Activated T-cell treated with anti-CD3 and anti-CD28 coated beads, Interleukin-2, amount 50 U/mL, for 24 hours (primary cell): ENCODE results near the gene PRKCSH.
"Not testable (repeated sequence)": the region's sequence is repeated elsewhere in the genome, so short reads cannot be mapped to it uniquely, and the experiment has no call there.

Experiments used
- DNase-seq: peaks from one replicate; pipeline ENCODE4 v3.0.0-alpha.2; 2020
- H3K27ac Mint-ChIP-seq: 2 replicates; pipeline ENCODE4 v1.8.0; 2020; ENCODE audit warnings: mild to moderate bottlenecking, mixed read lengths
- H3K27me3 Mint-ChIP-seq: 2 replicates; pipeline ENCODE4 v1.8.0; 2020; ENCODE audit warnings: mixed read lengths
- H3K36me3 Mint-ChIP-seq: 2 replicates; pipeline ENCODE4 v1.8.0; 2020; ENCODE audit warnings: low read depth, mixed read lengths
- H3K4me1 Mint-ChIP-seq: 2 replicates; pipeline ENCODE4 v1.8.0; 2020; ENCODE audit warnings: low read depth, mixed read lengths
- H3K4me3 Mint-ChIP-seq: 2 replicates; pipeline ENCODE4 v1.8.0; 2020; ENCODE audit warnings: mild to moderate bottlenecking, moderate library complexity, mixed read lengths
- H3K9me3 Mint-ChIP-seq: 2 replicates; pipeline ENCODE4 v1.8.0; 2020; ENCODE audit warnings: mixed read lengths

Gene PRKCSH

GRCh38 chr19:11451871-11452619, 16.6 kb downstream of the PRKCSH start:
- DNase-seq: no peak
- Mint-ChIP-seq H3K27ac (no peak overlapping the region), H3K4me3 (no peak overlapping the region), H3K9me3 (no peaks in the 10 kb centered on the region), H3K36me3 (peaks cover 38% of the 10 kb centered on the region), H3K27me3 (no peaks in the 10 kb centered on the region), H3K4me1 (no peaks in the 10 kb centered on the region)

GRCh38 chr19:11452620-11453310, 17.3 kb downstream of the PRKCSH start:
- Mint-ChIP-seq H3K27ac (no peak overlapping the region), H3K36me3 (peaks cover 33% of the 10 kb centered on the region), H3K4me3 (no peak overlapping the region), H3K4me1 (no peaks in the 10 kb centered on the region), H3K9me3 (no peaks in the 10 kb centered on the region), H3K27me3 (no peaks in the 10 kb centered on the region)
- no peak for DNase-seq

GRCh38 chr19:11453468-11454341, 18.3 kb downstream of the PRKCSH start:
- no peaks in the 10 kb centered on the region for H3K4me1 Mint-ChIP-seq
- peaks cover 8% of the 10 kb centered on the region for H3K27me3 Mint-ChIP-seq
- DNase-seq: no peak
- no peak overlapping the region for H3K27ac Mint-ChIP-seq
- no peaks in the 10 kb centered on the region for H3K9me3 Mint-ChIP-seq
- H3K36me3 Mint-ChIP-seq: peaks cover 24% of the 10 kb centered on the region
- H3K4me3 Mint-ChIP-seq: no peak overlapping the region

- H3K9me3 Mint-ChIP-seq, H3K4me3 Mint-ChIP-seq, H3K36me3 Mint-ChIP-seq, DNase-seq, H3K27ac Mint-ChIP-seq, H3K4me1 Mint-ChIP-seq: not testable (repeated sequence)
- peaks cover 15% of the 10 kb centered on the region for H3K27me3 Mint-ChIP-seq
Observed at GRCh38 chr19:11455233-11455554, 19.8 kb downstream of the PRKCSH start.

- no peaks in the 10 kb centered on the region for H3K9me3 Mint-ChIP-seq
- H3K4me1 Mint-ChIP-seq: no peaks in the 10 kb centered on the region
- no peak overlapping the region for H3K4me3 Mint-ChIP-seq
- no peaks in the 10 kb centered on the region for H3K36me3 Mint-ChIP-seq
- no peak for DNase-seq
- H3K27ac Mint-ChIP-seq: no peak overlapping the region
- H3K27me3 Mint-ChIP-seq: peaks cover 18% of the 10 kb centered on the region
Observed at GRCh38 chr19:11456659-11457058, 21.2 kb downstream of the PRKCSH start.

- Mint-ChIP-seq H3K4me1 (no peaks in the 10 kb centered on the region), H3K4me3 (no peak overlapping the region), H3K9me3 (no peaks in the 10 kb centered on the region), H3K27ac (no peak overlapping the region), H3K36me3 (no peaks in the 10 kb centered on the region), H3K27me3 (peaks cover 18% of the 10 kb centered on the region)
- DNase-seq: no peak
Observed at GRCh38 chr19:11457115-11457514, 21.7 kb downstream of the PRKCSH start.

GRCh38 chr19:11457831-11458230, 22.4 kb downstream of the PRKCSH start:
- Mint-ChIP-seq H3K27ac (no peak overlapping the region), H3K27me3 (peaks cover 18% of the 10 kb centered on the region), H3K4me1 (no peaks in the 10 kb centered on the region), H3K36me3 (no peaks in the 10 kb centered on the region), H3K4me3 (no peak overlapping the region), H3K9me3 (no peaks in the 10 kb centered on the region)
- no peak for DNase-seq

GRCh38 chr19:11458236-11458900, 22.9 kb downstream of the PRKCSH start:
- Mint-ChIP-seq H3K4me1 (no peaks in the 10 kb centered on the region), H3K27me3 (peaks cover 18% of the 10 kb centered on the region), H3K36me3 (no peaks in the 10 kb centered on the region), H3K4me3 (no peak overlapping the region), H3K27ac (no peak overlapping the region), H3K9me3 (no peaks in the 10 kb centered on the region)
- DNase-seq: no peak

GRCh38 chr19:11458912-11459311, 23.5 kb downstream of the PRKCSH start:
- not testable (repeated sequence) for H3K4me1 Mint-ChIP-seq, H3K4me3 Mint-ChIP-seq, H3K36me3 Mint-ChIP-seq, H3K9me3 Mint-ChIP-seq, DNase-seq, H3K27ac Mint-ChIP-seq
- H3K27me3 Mint-ChIP-seq: peaks cover 18% of the 10 kb centered on the region

GRCh38 chr19:11460207-11460606, 24.8 kb downstream of the PRKCSH start:
- no peak for DNase-seq
- Mint-ChIP-seq H3K27me3 (peaks cover 18% of the 10 kb centered on the region), H3K4me1 (no peaks in the 10 kb centered on the region), H3K4me3 (no peak overlapping the region), H3K9me3 (no peaks in the 10 kb centered on the region), H3K36me3 (no peaks in the 10 kb centered on the region), H3K27ac (no peak overlapping the region)

- no peak for DNase-seq
- Mint-ChIP-seq H3K4me1 (no peaks in the 10 kb centered on the region), H3K36me3 (no peaks in the 10 kb centered on the region), H3K4me3 (no peak overlapping the region), H3K27me3 (peaks cover 22% of the 10 kb centered on the region), H3K9me3 (no peaks in the 10 kb centered on the region), H3K27ac (no peak overlapping the region)
Observed at GRCh38 chr19:11461453-11461852, 26.0 kb downstream of the PRKCSH start.

- Mint-ChIP-seq H3K9me3 (no peaks in the 10 kb centered on the region), H3K27ac (no peak overlapping the region), H3K27me3 (peaks cover 18% of the 10 kb centered on the region), H3K4me1 (no peaks in the 10 kb centered on the region), H3K36me3 (no peaks in the 10 kb centered on the region), H3K4me3 (no peak overlapping the region)
- no peak for DNase-seq
Observed at GRCh38 chr19:11463391-11463790, 28.0 kb downstream of the PRKCSH start.

- Mint-ChIP-seq H3K36me3 (no peaks in the 10 kb centered on the region), H3K4me3 (no peak overlapping the region), H3K9me3 (no peaks in the 10 kb centered on the region), H3K27me3 (peaks cover 13% of the 10 kb centered on the region), H3K27ac (no peak overlapping the region), H3K4me1 (no peaks in the 10 kb centered on the region)
- no peak for DNase-seq
Observed at GRCh38 chr19:11464333-11465265, 29.2 kb downstream of the PRKCSH start.

GRCh38 chr19:11465600-11465999, 30.2 kb downstream of the PRKCSH start:
- DNase-seq: no peak
- no peak overlapping the region for H3K27ac Mint-ChIP-seq
- no peak overlapping the region for H3K4me3 Mint-ChIP-seq

More at GRCh38 chr19:11465600-11465999, 30.2 kb downstream of the PRKCSH start:
- Mint-ChIP-seq H3K36me3 (no peaks in the 10 kb centered on the region), H3K9me3 (no peaks in the 10 kb centered on the region), H3K4me1 (no peaks in the 10 kb centered on the region), H3K27me3 (peaks cover 4% of the 10 kb centered on the region)
